Nephron progenitor cell (in vitro differentiated cells): ENCODE measurements around the gene IZUMO4.

ENCODE experiments used
- DNase-seq: peaks from one replicate; pipeline ENCODE4 v3.0.0; 2021
- H3K27ac Mint-ChIP-seq: 2 replicates; pipeline ENCODE4 v1.8.0; 2021; ENCODE audit warnings: mild to moderate bottlenecking, moderate library complexity, mixed read lengths
- H3K27me3 Mint-ChIP-seq: 2 replicates; pipeline ENCODE4 v1.8.0; 2021; ENCODE audit warnings: mild to moderate bottlenecking, low read depth, mixed read lengths; ENCODE audit not compliant: poor library complexity
- H3K36me3 Mint-ChIP-seq: 2 replicates; pipeline ENCODE4 v1.8.0; 2021; ENCODE audit warnings: low read depth, mixed read lengths
- H3K4me1 Mint-ChIP-seq: 2 replicates; pipeline ENCODE4 v1.8.0; 2021; ENCODE audit warnings: mixed read lengths
- H3K4me3 Mint-ChIP-seq: 2 replicates; pipeline ENCODE4 v1.8.0; 2021; ENCODE audit warnings: mild to moderate bottlenecking, moderate library complexity, mixed read lengths
- H3K9me3 Mint-ChIP-seq: 2 replicates; pipeline ENCODE4 v1.8.0; 2021; ENCODE audit warnings: mild to moderate bottlenecking, moderate library complexity, mixed read lengths
- TF ChIP-seq, protein P1 (sequence below): fragments of 200-600 bp; sonication (generic); IDR thresholded peaks from 2 replicates; pipeline ENCODE4 v1.5.0; 2021; ENCODE audit warnings: antibody characterized with exemption

IZUMO4 gene

GRCh38 chr19:2136796-2137195, 40.1 kb downstream of the IZUMO4 start:
- peaks cover 60% of the 10 kb centered on the region for H3K36me3 Mint-ChIP-seq
- TF ChIP-seq, protein P1, sequence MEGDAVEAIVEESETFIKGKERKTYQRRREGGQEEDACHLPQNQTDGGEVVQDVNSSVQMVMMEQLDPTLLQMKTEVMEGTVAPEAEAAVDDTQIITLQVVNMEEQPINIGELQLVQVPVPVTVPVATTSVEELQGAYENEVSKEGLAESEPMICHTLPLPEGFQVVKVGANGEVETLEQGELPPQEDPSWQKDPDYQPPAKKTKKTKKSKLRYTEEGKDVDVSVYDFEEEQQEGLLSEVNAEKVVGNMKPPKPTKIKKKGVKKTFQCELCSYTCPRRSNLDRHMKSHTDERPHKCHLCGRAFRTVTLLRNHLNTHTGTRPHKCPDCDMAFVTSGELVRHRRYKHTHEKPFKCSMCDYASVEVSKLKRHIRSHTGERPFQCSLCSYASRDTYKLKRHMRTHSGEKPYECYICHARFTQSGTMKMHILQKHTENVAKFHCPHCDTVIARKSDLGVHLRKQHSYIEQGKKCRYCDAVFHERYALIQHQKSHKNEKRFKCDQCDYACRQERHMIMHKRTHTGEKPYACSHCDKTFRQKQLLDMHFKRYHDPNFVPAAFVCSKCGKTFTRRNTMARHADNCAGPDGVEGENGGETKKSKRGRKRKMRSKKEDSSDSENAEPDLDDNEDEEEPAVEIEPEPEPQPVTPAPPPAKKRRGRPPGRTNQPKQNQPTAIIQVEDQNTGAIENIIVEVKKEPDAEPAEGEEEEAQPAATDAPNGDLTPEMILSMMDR, result no peak
- DNase-seq, result no peak
- H3K4me3 Mint-ChIP-seq, result no peak overlapping the region
- H3K4me1 Mint-ChIP-seq, result peaks cover 37% of the 10 kb centered on the region
- H3K9me3 Mint-ChIP-seq, result no peaks in the 10 kb centered on the region
- no peaks in the 10 kb centered on the region for H3K27me3 Mint-ChIP-seq
- H3K27ac Mint-ChIP-seq, result no peak overlapping the region

GRCh38 chr19:2138061-2138728, 41.5 kb downstream of the IZUMO4 start:
- DNase-seq, result no peak
- Mint-ChIP-seq H3K4me3 (no peak overlapping the region), H3K4me1 (peaks cover 37% of the 10 kb centered on the region), H3K27ac (peak overlapping the region; percentile 83), H3K36me3 (peaks cover 50% of the 10 kb centered on the region), H3K9me3 (no peaks in the 10 kb centered on the region), H3K27me3 (no peaks in the 10 kb centered on the region)
- TF ChIP-seq, protein P1, result no peak

DNA sequence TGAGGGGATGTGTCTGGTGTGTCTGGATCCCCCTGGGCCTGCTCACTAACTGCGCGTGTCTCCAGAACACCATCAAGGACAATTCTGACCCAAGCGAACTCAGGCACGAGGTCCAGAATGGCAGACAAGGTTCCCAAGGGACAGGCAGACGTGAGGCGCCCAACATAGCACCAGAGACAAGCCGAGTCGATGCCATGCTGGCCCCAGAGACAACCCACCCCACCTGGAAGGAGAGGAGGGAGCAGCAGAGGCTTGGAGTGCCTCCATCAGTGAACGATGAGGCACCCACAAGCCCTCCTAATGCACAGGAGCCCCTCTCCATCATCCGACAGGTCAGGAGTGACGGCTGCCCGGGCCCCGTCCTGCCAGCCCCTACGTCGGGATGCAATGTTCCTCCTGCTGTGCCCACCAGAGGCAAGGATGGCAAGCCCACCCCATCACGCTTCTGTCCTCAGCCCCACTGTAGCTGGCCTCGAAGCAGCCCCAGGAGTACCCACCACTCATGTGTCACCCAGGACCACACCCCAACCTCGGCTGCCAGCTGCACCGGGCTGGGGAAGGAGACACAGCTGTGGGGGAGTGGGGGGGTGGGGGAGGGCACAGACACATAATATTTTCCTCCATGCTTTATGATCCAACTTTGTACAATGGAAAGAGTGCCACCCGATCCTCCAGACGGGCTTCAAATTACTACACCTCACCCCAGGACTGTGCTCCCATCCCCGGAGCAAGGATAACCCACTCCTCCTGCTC, 42.8 kb downstream of the IZUMO4 start:
- H3K4me1 Mint-ChIP-seq, result peaks cover 37% of the 10 kb centered on the region

DNA sequence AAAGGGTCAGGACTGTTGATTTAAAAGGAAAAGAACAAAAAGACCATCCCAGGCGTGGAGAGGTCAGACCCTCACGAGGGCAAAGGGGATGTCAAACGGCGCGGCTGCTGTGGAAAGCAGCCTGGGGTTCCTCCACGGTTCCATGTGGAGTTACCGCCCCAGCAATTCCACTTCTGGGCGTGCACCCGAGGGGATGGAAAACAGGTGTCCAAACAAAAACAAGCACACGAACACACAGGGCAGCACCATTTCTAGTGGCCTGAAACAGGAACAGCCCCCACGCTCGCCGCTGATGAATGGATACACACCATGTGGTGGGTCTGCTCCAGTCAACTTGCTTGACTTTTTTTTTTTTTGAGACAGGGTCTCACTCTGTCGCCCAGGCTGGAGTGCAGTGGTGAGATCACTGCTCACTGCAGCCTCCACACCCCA, 43.4 kb downstream of the IZUMO4 start:
- Mint-ChIP-seq H3K4me1 (peaks cover 41% of the 10 kb centered on the region), H3K36me3 (peaks cover 57% of the 10 kb centered on the region), H3K4me3 (peak overlapping the region; percentile 26), H3K9me3 (no peaks in the 10 kb centered on the region), H3K27ac (peak overlapping the region; percentile 91), H3K27me3 (no peaks in the 10 kb centered on the region)
- TF ChIP-seq, protein P1, result no peak
- no peak for DNase-seq

More for the DNA sequence above, 42.8 kb downstream of the IZUMO4 start:
- Mint-ChIP-seq H3K9me3 (no peaks in the 10 kb centered on the region), H3K27me3 (no peaks in the 10 kb centered on the region), H3K27ac (peak overlapping the region; percentile 91), H3K36me3 (peaks cover 54% of the 10 kb centered on the region), H3K4me3 (peak overlapping the region; percentile 26)
- DNase-seq, result no peak
- TF ChIP-seq, protein P1, result no peak

DNA sequence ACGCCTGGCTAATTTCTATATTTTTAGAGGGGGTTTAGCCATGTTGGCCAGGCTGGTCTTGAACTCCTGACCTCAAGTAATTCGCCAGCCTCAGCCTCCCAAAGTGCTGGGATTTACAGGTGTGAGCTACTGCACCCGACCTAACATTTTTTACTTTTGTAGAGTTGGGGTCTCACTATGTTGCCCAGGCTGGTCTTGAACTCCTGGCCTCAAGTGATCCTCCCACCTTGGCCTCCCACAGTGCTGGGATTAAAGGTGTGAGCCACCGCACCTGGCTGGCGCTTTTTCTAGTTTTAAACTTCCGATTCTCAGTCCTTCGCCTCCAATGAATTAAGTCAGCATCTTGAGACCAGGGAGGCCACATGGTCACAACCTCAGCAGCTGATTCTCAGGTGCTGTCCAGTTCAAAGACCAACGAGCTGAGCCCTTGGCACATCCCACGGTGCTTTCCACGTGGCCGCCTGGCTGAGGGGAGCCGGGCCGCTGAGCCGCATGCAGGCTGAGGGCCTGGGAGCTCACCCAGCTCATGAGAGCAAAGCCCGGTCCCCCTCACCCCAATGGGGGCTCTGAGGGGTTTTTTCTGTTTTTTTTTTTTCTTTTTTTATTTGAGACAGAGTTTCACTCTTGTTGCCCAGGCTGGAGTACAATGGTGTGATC, 45.6 kb downstream of the IZUMO4 start:
- Mint-ChIP-seq H3K27me3 (no peaks in the 10 kb centered on the region), H3K27ac (no peak overlapping the region), H3K9me3 (no peaks in the 10 kb centered on the region), H3K36me3 (peaks cover 50% of the 10 kb centered on the region), H3K4me3 (no peak overlapping the region), H3K4me1 (peaks cover 55% of the 10 kb centered on the region)
- no peak for DNase-seq
- TF ChIP-seq, protein P1, result no peak
